HepG2 (cell line): ENCODE data around the gene GIPC1. TPM values are rescaled to one million over a fixed set of nuclear protein-coding genes. Genes with fewer than 3 reads are reported as not detected.

Experiments
- BRCA1 ChIP-seq: sonication (generic); formaldehyde crosslinking; IDR thresholded peaks from 2 replicates; pipeline ENCODE4 v1.4.0; 2020; ENCODE audit warnings: missing genetic modification reagents
- DZIP1 ChIP-seq: sonication (generic); formaldehyde crosslinking; IDR thresholded peaks from 2 replicates; pipeline ENCODE4 v1.5.0; 2020; ENCODE audit warnings: mild to moderate bottlenecking, missing genetic modification reagents
- ELF1 ChIP-seq: sonication (generic); formaldehyde crosslinking; IDR thresholded peaks from 2 replicates; pipeline ENCODE4 v1.4.0; 2020; ENCODE audit warnings: missing genetic modification reagents
- ISL2 ChIP-seq: sonication (generic); formaldehyde crosslinking; IDR thresholded peaks from 2 replicates; pipeline ENCODE4 v1.5.0; 2020; ENCODE audit warnings: missing genetic modification reagents
- ISX ChIP-seq: sonication (generic); formaldehyde crosslinking; conservative IDR thresholded peaks from 2 replicates; pipeline ENCODE4 v1.5.0; 2020; ENCODE audit warnings: missing genetic modification reagents
- JUN ChIP-seq: sonication (generic); formaldehyde crosslinking; IDR thresholded peaks from 2 replicates; pipeline ENCODE4 v1.4.0; 2020; ENCODE audit warnings: mild to moderate bottlenecking, missing genetic modification reagents
- JUNB ChIP-seq: sonication (generic); formaldehyde crosslinking; IDR thresholded peaks from 2 replicates; pipeline ENCODE4 v1.8.0; 2022; ENCODE audit warnings: missing genetic modification reagents, mild to moderate bottlenecking, borderline replicate concordance
- PAF1 ChIP-seq: IDR thresholded peaks from 2 replicates; pipeline ENCODE4 v1.6.1; 2016; ENCODE audit warnings: missing genetic modification reagents, missing compliant biosample characterization
- PRDM10 ChIP-seq: sonication (generic); formaldehyde crosslinking; IDR thresholded peaks from 2 replicates; pipeline ENCODE4 v1.4.0; 2020; ENCODE audit warnings: low read depth, missing genetic modification reagents
- YEATS2 ChIP-seq: sonication (generic); formaldehyde crosslinking; IDR thresholded peaks from 2 replicates; pipeline ENCODE4 v1.4.0; 2020; ENCODE audit warnings: missing genetic modification reagents, borderline replicate concordance
- polyA plus RNA-seq, 8 experiments: library from polyadenylated mRNA; depleted of rRNA in 3 of 8; stranded (reverse) in 7 of 8; unstranded in 1 of 8; fragments of >200 nt; fragmentation: Illumina TruSeq in 4 of 8; extraction: Trizol in 4 of 8; gene quantifications; 2 replicates each; pipeline versions ENCODE4 v1.2.1 to v1.2.3, GENCODE V29; 2011 to 2016; ENCODE audit warnings: low read depth in 4 of 8, missing spikeins in 1 of 8, mixed read lengths in 1 of 8; ENCODE audit not compliant: insufficient read depth in 1 of 8
- total RNA-seq, 5 experiments: library from RNA; depleted of rRNA; stranded (reverse); fragments of >200 nt; fragmentation: Illumina TruSeq; extraction: Trizol; gene quantifications; 2 replicates each; pipeline ENCODE4 v1.2.3, GENCODE V29; 2016; ENCODE audit warnings: low read depth in 1 of 5
- TF ChIP-seq, protein P1 (sequence below): sonication (generic); formaldehyde crosslinking; IDR thresholded peaks from 2 replicates; pipeline ENCODE4 v1.4.0; 2020; ENCODE audit warnings: missing genetic modification reagents, borderline replicate concordance
- TF ChIP-seq, protein P2 (sequence below): sonication (generic); formaldehyde crosslinking; IDR thresholded peaks from 2 replicates; pipeline ENCODE4 v1.5.0; 2020; ENCODE audit warnings: mild to moderate bottlenecking, missing genetic modification reagents
- TF ChIP-seq, protein P3 (sequence below): IDR thresholded peaks from 2 replicates; pipeline ENCODE4 v1.6.1; 2016; ENCODE audit warnings: missing genetic modification reagents, missing compliant biosample characterization
- TF ChIP-seq, protein P4 (sequence below): sonication (generic); formaldehyde crosslinking; IDR thresholded peaks from 2 replicates; pipeline ENCODE4 v1.8.1; 2023; ENCODE audit warnings: mild to moderate bottlenecking, inconsistent platforms, moderate library complexity, missing genetic modification reagents, borderline replicate concordance

GIPC1 gene
- total and polyA plus RNA-seq, 2 of the 13 experiments (the other 11 are each of a cell fraction or from before 2014, with no cell fraction given) = 27.1 to 48.1 TPM

- TF ChIP-seq PRDM10 (peak; percentile 81), DZIP1 (no peak), PAF1 (CRISPR knock-in tag) (no peak), JUNB (CRISPR knock-in tag) (no peak), ELF1 (CRISPR knock-in tag) (peak; percentile 73), BRCA1 (CRISPR knock-in tag) (no peak), ISL2 (CRISPR knock-in tag) (peak; percentile 90), YEATS2 (CRISPR knock-in tag) (peak; percentile 63; the same call in 1 of the 2 replicates), ISX (no peak), JUN (no peak)
- TF ChIP-seq, protein P1, sequence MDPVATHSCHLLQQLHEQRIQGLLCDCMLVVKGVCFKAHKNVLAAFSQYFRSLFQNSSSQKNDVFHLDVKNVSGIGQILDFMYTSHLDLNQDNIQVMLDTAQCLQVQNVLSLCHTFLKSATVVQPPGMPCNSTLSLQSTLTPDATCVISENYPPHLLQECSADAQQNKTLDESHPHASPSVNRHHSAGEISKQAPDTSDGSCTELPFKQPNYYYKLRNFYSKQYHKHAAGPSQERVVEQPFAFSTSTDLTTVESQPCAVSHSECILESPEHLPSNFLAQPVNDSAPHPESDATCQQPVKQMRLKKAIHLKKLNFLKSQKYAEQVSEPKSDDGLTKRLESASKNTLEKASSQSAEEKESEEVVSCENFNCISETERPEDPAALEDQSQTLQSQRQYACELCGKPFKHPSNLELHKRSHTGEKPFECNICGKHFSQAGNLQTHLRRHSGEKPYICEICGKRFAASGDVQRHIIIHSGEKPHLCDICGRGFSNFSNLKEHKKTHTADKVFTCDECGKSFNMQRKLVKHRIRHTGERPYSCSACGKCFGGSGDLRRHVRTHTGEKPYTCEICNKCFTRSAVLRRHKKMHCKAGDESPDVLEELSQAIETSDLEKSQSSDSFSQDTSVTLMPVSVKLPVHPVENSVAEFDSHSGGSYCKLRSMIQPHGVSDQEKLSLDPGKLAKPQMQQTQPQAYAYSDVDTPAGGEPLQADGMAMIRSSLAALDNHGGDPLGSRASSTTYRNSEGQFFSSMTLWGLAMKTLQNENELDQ (CRISPR knock-in tag) = no peak
- TF ChIP-seq, protein P2, sequence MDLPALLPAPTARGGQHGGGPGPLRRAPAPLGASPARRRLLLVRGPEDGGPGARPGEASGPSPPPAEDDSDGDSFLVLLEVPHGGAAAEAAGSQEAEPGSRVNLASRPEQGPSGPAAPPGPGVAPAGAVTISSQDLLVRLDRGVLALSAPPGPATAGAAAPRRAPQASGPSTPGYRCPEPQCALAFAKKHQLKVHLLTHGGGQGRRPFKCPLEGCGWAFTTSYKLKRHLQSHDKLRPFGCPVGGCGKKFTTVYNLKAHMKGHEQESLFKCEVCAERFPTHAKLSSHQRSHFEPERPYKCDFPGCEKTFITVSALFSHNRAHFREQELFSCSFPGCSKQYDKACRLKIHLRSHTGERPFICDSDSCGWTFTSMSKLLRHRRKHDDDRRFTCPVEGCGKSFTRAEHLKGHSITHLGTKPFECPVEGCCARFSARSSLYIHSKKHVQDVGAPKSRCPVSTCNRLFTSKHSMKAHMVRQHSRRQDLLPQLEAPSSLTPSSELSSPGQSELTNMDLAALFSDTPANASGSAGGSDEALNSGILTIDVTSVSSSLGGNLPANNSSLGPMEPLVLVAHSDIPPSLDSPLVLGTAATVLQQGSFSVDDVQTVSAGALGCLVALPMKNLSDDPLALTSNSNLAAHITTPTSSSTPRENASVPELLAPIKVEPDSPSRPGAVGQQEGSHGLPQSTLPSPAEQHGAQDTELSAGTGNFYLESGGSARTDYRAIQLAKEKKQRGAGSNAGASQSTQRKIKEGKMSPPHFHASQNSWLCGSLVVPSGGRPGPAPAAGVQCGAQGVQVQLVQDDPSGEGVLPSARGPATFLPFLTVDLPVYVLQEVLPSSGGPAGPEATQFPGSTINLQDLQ = no peak
- TF ChIP-seq, protein P3, sequence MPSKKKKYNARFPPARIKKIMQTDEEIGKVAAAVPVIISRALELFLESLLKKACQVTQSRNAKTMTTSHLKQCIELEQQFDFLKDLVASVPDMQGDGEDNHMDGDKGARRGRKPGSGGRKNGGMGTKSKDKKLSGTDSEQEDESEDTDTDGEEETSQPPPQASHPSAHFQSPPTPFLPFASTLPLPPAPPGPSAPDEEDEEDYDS (CRISPR knock-in tag) = peak; percentile 82; the same call in 1 of the 2 replicates
- TF ChIP-seq, protein P4, sequence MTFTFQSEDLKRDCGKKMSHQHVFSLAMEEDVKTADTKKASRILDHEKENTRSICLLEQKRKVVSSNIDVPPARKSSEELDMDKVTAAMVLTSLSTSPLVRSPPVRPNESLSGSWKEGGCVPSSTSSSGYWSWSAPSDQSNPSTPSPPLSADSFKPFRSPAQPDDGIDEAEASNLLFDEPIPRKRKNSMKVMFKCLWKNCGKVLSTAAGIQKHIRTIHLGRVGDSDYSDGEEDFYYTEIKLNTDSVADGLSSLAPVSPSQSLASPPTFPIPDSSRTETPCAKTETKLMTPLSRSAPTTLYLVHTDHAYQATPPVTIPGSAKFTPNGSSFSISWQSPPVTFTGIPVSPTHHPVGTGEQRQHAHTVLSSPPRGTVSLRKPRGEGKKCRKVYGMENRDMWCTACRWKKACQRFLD (CRISPR knock-in tag) = no peak
These were observed 24.0 kb upstream of the GIPC1 start (continued) for GRCh38 chr19:14519860-14520407.
